GM11168 (cell line): ENCODE measurements around the gene PCDHGA4.
"Not testable (repeated sequence)": the region's sequence is repeated elsewhere in the genome, so short reads cannot be mapped to it uniquely, and the experiment has no call there.

Experiments
- in situ Hi-C: fragments of 300-500 bp; cut with MboI; formaldehyde crosslinking; loops from one replicate; pipeline ENCODE4 v1.12.0; 2022; ENCODE audit warnings: low sequenced_read_pairs; ENCODE audit not compliant: unreplicated experiment

The PCDHGA4 gene

GRCh38 chr5:141354900-141355469, at the start of gene PCDHGA4:
Gene PCDHGA4, plus strand, starts transcription at chr5:141355021. Its CDS starts 87 bp downstream, at chr5:141355108.
- in situ Hi-C loops: no loop called here

GRCh38 chr5:141306630-141307029, 48.2 kb upstream of the PCDHGA4 start:
- in situ Hi-C loops: no loop called here

- in situ Hi-C loops: no loop called here
Observed at GRCh38 chr5:141313711-141314110, 41.1 kb upstream of the PCDHGA4 start.

- in situ Hi-C loops: not testable (repeated sequence)
Observed at GRCh38 chr5:141316963-141317362, 37.9 kb upstream of the PCDHGA4 start.

- in situ Hi-C loops: no loop called here
Observed at GRCh38 chr5:141319202-141319601, 35.6 kb upstream of the PCDHGA4 start.

- in situ Hi-C loops: no loop called here
Observed at GRCh38 chr5:141319699-141320098, 35.1 kb upstream of the PCDHGA4 start.

- in situ Hi-C loops: no loop called here
Observed at GRCh38 chr5:141320225-141321169, 34.3 kb upstream of the PCDHGA4 start, which contains the start of gene TAF7. Gene TAF7, minus strand, starts transcription at chr5:141320784. Its CDS starts 740 bp downstream, at chr5:141320044.

- in situ Hi-C loops: no loop called here
Observed at GRCh38 chr5:141322261-141322660, 32.6 kb upstream of the PCDHGA4 start.

GRCh38 chr5:141326088-141326854, 28.6 kb upstream of the PCDHGA4 start:
- in situ Hi-C loops: no loop called here

GRCh38 chr5:141328231-141328630, 26.6 kb upstream of the PCDHGA4 start:
- in situ Hi-C loops: no loop called here

- in situ Hi-C loops: no loop called here
Observed at GRCh38 chr5:141330299-141331080, 24.3 kb upstream of the PCDHGA4 start, which contains the start of gene PCDHGA1. Gene PCDHGA1, plus strand, starts transcription at chr5:141330514.

GRCh38 chr5:141332571-141332970, 22.2 kb upstream of the PCDHGA4 start:
- in situ Hi-C loops: not testable (repeated sequence)

- in situ Hi-C loops: no loop called here
Observed at GRCh38 chr5:141338538-141339306, 16.1 kb upstream of the PCDHGA4 start, which contains the start of gene PCDHGA2. Gene PCDHGA2, plus strand, starts transcription at chr5:141338760.

- in situ Hi-C loops: not testable (repeated sequence)
Observed at GRCh38 chr5:141340781-141341354, 14.0 kb upstream of the PCDHGA4 start.

GRCh38 chr5:141342773-141343172, 12.0 kb upstream of the PCDHGA4 start:
- in situ Hi-C loops: no loop called here

- in situ Hi-C loops: no loop called here
Observed at GRCh38 chr5:141343242-141343952, 11.4 kb upstream of the PCDHGA4 start, which contains the start of gene PCDHGA3. Gene PCDHGA3, plus strand, starts transcription at chr5:141343829. Its CDS starts 205 bp downstream, at chr5:141344034.

GRCh38 chr5:141343953-141344463, 10.8 kb upstream of the PCDHGA4 start:
- in situ Hi-C loops: no loop called here

GRCh38 chr5:141345327-141345726, 9.5 kb upstream of the PCDHGA4 start:
- in situ Hi-C loops: no loop called here
